OCI-LY3 (cell line): ENCODE results near the gene DPYD.

Experiments
- H2AFZ ChIP-seq: fragments of 200-600, 300-600 bp; shearing (Covaris generic); 2 replicates; pipeline ENCODE4 v1.6.0; 2014; ENCODE audit warnings: antibody characterized with exemption, low read depth, low read length
- H3K27ac ChIP-seq: fragments of 200-600, 300-600 bp; sonication (generic); 2 replicates; pipeline ENCODE4 v1.5.1; 2014; ENCODE audit warnings: mild to moderate bottlenecking, low read length, moderate library complexity, mixed read lengths
- H3K27me3 ChIP-seq: fragments of 200-600, 300-600 bp; sonication (generic); 2 replicates; pipeline ENCODE4 v1.6.1; 2014; ENCODE audit warnings: low read depth, low read length, mixed read lengths
- H3K36me3 ChIP-seq: fragments of 200-600, 300-600 bp; sonication (generic); replicated peaks from 2 replicates; pipeline ENCODE3; 2014; ENCODE audit warnings: low read depth, low read length, mixed read lengths
- H3K4me1 ChIP-seq: fragments of 300-600, 200-600 bp; sonication (generic); 2 replicates; pipeline ENCODE4 v1.6.1; 2014; ENCODE audit warnings: low read length, mixed read lengths
- H3K4me2 ChIP-seq: fragments of 200-600, 300-600 bp; sonication (generic); 2 replicates; pipeline ENCODE4 v1.6.1; 2014; ENCODE audit warnings: low read length, mixed read lengths
- H3K4me3 ChIP-seq: fragments of 300-600, 200-600 bp; sonication (generic); 2 replicates; pipeline ENCODE4 v1.5.1; 2014; ENCODE audit warnings: antibody characterized with exemption, mild to moderate bottlenecking, low read length, moderate library complexity
- H3K79me2 ChIP-seq: fragments of 300-600, 200-600 bp; shearing (Covaris generic); 2 replicates; pipeline ENCODE4 v1.6.1; 2014; ENCODE audit warnings: mild to moderate bottlenecking, low read length, mixed read lengths
- H3K9ac ChIP-seq: fragments of 300-600, 200-600 bp; shearing (Covaris generic); 2 replicates; pipeline ENCODE4 v1.6.0; 2014; ENCODE audit warnings: mild to moderate bottlenecking, low read length, moderate library complexity
- H3K9me3 ChIP-seq: fragments of 200-600, 300-600 bp; shearing (Covaris generic); 2 replicates; pipeline ENCODE4 v1.6.1; 2014; ENCODE audit warnings: low read length, mixed read lengths; ENCODE audit not compliant: insufficient read depth
- H4K20me1 ChIP-seq: fragments of 200-600, 300-600 bp; sonication (generic); 2 replicates; pipeline ENCODE4 v1.6.1; 2016; ENCODE audit warnings: low read length, mixed read lengths; ENCODE audit not compliant: insufficient read depth
- EZH2phosphoT487 ChIP-seq: fragments of 200-600 bp; shearing (Covaris generic); IDR thresholded peaks from 2 replicates; pipeline ENCODE4 v1.6.1; 2018; ENCODE audit warnings: antibody characterized with exemption, mixed run types, low read depth
- TF ChIP-seq, protein P1 (sequence below): fragments of 200-600, 300-600 bp; sonication (generic); IDR thresholded peaks from 2 replicates; pipeline ENCODE4 v1.5.1; 2014; ENCODE audit warnings: antibody characterized with exemption, low read length, low read depth

Gene DPYD

DNA sequence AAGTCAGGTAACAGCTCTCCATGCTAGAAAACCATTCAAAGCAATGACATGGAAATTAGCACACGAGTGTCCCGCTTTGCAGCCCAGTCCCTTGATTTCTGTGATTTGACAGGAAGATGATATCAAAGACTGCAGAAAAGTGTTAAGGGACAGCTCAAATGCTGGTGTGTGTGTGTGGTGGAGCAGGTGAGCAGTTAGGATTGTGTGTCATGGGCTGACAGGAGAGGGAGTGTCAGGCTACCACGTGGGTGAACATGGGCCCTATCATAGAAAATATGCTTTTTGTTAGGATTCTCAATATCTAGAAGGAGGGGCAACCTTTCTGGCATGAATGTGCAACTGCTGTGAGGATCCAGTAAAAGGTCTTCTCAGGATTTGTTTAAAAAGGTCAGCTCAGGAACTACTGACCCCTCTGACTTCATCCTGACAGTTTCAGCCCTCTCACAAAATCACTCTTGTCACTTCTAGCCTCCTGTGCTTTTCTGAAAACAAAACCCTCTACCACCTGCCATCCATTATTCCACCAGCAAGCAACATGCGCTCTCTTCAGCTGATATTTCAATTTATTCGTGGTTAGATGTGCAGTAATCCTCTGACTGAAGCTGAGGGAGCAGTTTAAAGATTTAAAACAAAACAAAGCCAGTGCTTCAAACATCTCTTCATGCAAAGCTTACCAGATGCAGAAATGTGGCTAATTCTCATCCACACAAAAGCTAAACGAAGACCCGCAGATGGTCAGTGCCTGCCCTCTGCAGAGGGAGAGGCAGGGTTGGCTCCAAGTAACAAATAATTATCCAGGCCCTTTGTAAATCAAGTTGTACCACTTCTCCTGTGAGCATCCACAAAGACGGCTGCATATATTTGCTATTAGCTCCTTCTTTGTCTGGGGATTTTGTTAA lies 801.3 kb downstream of the DPYD start:
- Histone ChIP-seq H3K4me1 (no peaks in the 10 kb centered on the region), H2AFZ (no peak overlapping the region), H3K9me3 (no peaks in the 10 kb centered on the region), H3K4me2 (no peak overlapping the region), H3K79me2 (no peaks in the 10 kb centered on the region), H3K4me3 (no peak overlapping the region), H3K9ac (no peak overlapping the region), H3K36me3 (no peaks in the 10 kb centered on the region), H3K27ac (no peak overlapping the region), H4K20me1 (no peaks in the 10 kb centered on the region), H3K27me3 (no peaks in the 10 kb centered on the region)
- TF ChIP-seq EZH2phosphoT487, result no peak
- TF ChIP-seq, protein P1, sequence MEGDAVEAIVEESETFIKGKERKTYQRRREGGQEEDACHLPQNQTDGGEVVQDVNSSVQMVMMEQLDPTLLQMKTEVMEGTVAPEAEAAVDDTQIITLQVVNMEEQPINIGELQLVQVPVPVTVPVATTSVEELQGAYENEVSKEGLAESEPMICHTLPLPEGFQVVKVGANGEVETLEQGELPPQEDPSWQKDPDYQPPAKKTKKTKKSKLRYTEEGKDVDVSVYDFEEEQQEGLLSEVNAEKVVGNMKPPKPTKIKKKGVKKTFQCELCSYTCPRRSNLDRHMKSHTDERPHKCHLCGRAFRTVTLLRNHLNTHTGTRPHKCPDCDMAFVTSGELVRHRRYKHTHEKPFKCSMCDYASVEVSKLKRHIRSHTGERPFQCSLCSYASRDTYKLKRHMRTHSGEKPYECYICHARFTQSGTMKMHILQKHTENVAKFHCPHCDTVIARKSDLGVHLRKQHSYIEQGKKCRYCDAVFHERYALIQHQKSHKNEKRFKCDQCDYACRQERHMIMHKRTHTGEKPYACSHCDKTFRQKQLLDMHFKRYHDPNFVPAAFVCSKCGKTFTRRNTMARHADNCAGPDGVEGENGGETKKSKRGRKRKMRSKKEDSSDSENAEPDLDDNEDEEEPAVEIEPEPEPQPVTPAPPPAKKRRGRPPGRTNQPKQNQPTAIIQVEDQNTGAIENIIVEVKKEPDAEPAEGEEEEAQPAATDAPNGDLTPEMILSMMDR, result no peak

DNA sequence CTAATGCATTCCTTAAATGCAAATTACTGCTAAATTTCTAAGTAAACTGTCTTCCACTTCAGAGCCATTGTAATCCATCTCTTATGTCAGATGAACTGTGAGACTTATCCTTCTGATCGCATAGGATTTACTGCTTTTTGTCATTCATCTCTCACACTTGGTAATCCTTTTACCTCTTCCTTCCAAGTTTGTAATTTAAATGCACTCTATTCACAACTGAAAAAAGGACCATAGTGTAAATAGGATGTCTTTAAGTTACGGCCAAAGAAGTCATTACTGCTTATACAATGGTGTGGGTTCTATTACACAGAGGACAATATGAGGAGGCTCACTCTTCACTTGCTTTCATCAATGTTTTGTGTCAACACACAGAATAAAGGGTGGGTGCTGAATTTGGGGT lies 806.0 kb downstream of the DPYD start:
- Histone ChIP-seq H2AFZ (no peak overlapping the region), H3K9ac (no peak overlapping the region), H3K36me3 (no peaks in the 10 kb centered on the region), H3K27me3 (no peaks in the 10 kb centered on the region), H3K79me2 (no peaks in the 10 kb centered on the region), H3K27ac (no peak overlapping the region), H3K4me2 (no peak overlapping the region), H3K4me1 (no peaks in the 10 kb centered on the region), H4K20me1 (no peaks in the 10 kb centered on the region), H3K4me3 (no peak overlapping the region), H3K9me3 (no peaks in the 10 kb centered on the region)
- TF ChIP-seq EZH2phosphoT487, result no peak
- TF ChIP-seq, protein P1, result no peak

DNA sequence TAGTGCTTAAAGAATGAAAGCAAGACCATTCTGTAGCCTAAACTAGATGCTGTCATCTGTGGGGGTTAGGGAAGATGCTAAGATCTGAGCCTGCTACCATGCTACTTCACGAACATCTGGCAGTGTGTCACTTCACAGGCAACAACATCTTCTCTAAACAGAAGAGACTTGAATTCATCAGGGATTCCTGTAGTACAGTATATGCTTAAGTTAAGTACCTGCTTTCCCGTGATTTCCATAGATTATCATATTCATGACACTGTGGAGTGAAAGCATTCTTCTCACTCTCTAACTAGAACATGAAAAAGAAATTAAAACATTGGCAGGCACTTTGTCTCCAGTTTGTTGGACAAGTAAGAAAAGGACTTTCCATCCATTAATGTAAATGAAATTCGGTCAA lies 808.4 kb downstream of the DPYD start:
- Histone ChIP-seq H3K79me2 (no peaks in the 10 kb centered on the region), H3K4me3 (no peak overlapping the region), H3K36me3 (no peaks in the 10 kb centered on the region), H3K9me3 (no peaks in the 10 kb centered on the region), H3K4me2 (no peak overlapping the region), H3K4me1 (no peaks in the 10 kb centered on the region), H3K27ac (no peak overlapping the region), H2AFZ (no peak overlapping the region), H4K20me1 (no peaks in the 10 kb centered on the region), H3K9ac (no peak overlapping the region), H3K27me3 (no peaks in the 10 kb centered on the region)
- no peak for TF ChIP-seq EZH2phosphoT487
- TF ChIP-seq, protein P1, result no peak

DNA sequence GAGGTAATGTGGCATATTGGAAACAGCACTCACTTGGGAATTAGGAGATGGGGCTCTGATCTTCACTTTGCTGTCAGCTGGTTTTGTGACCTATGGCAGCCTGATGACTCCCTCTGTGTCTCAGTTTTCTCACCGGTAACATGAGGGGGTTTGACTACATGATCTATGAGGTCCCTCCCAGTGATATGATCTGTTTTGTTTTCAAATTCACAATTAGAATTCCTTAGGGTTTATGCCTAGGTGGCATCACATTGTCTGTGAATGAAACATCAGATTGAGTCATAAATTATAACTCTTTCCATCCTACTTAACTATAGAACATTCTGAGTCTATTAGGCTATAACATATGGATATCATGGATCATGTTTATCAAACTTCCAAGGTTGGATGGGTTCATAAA lies 812.7 kb downstream of the DPYD start:
- no peaks in the 10 kb centered on the region for H3K36me3 ChIP-seq
- H3K4me1 ChIP-seq, result no peaks in the 10 kb centered on the region
- no peak overlapping the region for H3K4me2 ChIP-seq
- no peak overlapping the region for H3K9ac ChIP-seq
- no peak overlapping the region for H3K27ac ChIP-seq
- H3K27me3 ChIP-seq, result no peaks in the 10 kb centered on the region
- H3K4me3 ChIP-seq, result no peak overlapping the region
- no peaks in the 10 kb centered on the region for H4K20me1 ChIP-seq
- no peak overlapping the region for H2AFZ ChIP-seq
- H3K9me3 ChIP-seq, result no peaks in the 10 kb centered on the region
- TF ChIP-seq, protein P1, result no peak
- TF ChIP-seq EZH2phosphoT487, result no peak
- H3K79me2 ChIP-seq, result no peaks in the 10 kb centered on the region
